Stimulated activated CD4-positive, alpha-beta T cell treated with anti-CD3 and anti-CD28 coated beads, Interleukin-15, amount 100 ng/mL, for 48 hours (primary cell): ENCODE data around the gene CCL11.

Source experiments
- DNase-seq, 2 donors: peaks; one replicate each; pipeline ENCODE4 v3.0.0-alpha.2; 2020; ENCODE audit warnings: low read depth in 2 of 2

Gene CCL11

DNA sequence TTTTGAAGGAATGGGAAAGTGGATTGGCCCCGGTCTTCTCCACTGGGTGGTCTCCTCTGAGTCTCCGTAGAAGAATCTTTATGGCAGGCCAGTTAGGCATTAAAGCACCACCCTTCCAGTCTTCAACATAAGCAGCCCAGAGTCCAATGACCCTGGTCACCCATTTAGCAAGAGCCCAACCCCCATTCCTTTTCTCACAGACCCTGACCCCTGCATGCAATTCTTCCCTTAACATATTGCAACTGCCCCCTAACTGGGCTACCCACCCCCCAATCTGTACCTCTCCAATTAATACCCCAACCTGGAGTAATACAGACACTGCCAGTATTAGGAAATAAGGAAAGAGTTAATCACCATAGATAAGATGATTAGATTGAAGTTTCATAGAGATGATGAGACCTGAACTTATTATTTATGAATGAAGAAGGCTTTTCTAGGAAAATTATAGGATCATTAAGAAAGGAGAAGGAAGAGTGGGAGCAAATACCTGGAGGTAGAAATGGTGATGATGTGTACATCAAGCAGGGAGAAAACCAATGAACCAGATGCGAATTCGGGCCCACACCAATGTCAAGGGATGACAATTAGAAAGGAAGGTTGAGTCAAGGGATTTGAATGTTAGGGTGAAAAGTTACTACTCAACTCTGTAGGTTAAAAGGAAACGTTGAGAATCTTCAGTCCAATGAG is 28.1 kb upstream of the CCL11 start:
- DNase-seq, result no peak

DNA sequence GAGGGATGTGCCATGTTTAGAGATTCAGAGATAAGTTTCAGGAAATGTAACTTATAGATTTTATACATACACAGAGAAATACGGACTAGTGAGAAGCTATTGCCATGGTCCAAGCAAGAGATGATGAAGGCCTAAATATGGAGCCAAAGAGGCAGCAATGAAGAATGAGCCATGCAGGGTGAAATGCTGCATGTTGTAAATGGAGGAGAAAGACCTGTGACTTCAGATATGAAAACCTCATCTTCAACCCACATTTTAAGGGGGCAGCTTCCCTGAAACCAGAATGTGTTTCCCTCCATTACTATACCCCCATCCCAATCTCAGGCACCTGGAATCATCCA is 27.6 kb upstream of the CCL11 start:
- DNase-seq, result no peak

DNA sequence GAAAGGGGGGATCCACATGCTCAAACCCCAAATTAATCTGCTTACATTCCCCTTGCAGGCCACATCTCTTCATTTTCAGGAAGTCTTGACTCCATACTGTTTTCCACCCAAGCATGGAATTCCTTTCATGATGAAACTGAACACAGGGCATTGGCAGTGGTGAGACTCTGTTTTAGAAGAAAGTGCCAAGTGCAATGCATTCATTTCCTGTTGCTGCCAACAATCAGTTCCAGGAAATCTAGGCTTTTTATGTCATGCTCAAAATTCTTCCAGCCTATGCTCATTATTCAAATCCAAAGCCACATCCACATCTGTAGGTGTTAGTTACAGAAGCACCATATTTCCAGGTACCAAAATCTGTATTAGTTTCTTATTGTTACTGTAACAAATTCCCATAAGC is 26.4 kb upstream of the CCL11 start:
- DNase-seq, result no peak

DNA sequence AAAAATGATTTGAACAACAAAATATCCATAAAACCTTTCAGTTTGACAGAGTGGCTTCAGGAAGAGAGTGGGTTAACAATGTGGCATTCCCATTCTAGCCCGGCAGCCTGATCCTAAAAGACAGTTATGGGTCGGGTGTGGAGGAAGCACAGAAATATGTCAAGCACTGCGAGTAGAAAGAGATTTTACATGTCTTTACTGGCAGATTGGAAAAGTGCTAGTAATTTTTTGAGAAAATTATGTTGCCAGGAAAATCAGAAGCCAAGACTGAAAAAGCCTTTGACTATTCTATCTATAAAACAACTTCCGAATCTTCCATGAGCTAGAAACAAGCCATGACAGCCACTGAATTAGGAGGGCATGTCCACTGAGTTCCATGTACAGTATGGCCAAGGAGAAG is 24.7 kb upstream of the CCL11 start:
- no peak for DNase-seq

DNA sequence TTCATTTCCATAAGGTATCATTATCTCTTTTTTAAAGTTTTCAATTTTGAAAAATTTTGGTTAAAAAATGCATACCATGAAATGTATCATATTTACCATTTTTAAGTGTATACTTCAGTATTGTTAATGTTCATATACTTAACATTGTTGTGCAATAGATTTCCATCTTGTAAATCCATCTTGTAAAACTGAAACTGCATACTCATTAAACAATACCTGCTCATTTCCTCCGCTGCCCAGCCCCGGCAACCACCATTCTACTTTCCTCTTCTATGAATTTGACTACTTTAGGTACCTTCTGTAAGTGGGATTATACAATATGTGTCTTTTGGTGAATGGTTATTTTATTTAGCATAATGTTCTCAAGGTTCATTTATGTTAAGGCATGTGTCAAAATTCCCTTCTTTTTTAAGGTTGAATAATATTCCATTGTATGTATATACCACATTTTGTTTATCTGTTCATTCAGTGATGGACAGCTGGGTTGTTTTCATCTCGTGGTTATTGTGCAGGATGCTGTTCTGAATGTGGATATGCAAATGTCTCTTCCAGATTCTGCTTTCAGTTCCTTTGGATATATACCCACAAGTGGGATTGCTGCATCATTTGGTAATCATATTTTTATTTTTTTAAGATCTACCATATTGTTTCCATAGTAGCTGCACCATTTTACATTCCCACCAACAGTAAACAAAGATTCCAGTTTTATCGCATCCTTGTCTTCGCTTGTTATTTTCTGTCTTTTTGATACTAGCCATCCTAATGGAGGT is 23.8 kb upstream of the CCL11 start:
- no peak for DNase-seq

DNA sequence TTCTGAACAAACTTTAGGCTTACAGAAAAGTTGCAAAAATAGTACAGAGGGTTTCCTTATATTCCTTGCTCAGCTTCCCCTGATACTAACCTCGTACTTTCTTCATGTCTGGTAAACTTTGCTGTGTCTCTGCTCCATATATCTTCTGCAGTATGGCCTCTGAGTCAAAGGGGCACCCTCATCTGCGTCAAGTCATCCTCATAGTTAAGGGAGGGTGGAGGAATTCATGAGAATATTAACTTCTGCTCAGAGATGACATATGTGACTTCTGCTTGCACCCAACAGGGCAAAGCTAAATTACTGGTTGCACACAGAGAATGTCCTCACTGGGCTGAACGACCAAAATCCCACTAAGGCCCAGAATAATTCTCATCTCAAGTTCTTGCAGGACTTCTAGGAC is 19.8 kb upstream of the CCL11 start:
- DNase-seq, result no peak

DNA sequence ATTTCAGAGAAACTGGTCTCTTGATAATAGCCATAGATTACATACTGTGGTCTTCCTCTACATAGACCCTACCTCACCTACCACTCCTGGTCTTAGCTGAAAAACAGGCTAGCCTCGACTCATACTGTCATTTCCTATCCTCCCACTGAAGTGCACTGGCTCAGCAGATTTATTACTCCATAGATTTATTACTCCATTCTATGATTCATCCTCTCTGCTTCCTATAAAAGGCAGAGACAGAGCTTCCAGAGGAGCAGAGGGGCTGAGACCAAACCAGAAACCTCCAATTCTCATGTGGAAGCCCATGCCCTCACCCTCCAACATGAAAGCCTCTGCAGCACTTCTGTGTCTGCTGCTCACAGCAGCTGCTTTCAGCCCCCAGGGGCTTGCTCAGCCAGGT is 15.6 kb upstream of the CCL11 start, which contains the start of gene CCL7:
CCL7 (plus strand) TSS at position 253 of the 400 bp plus-strand sequence; CDS start at position 323, 70 bp downstream.
- no peak for DNase-seq

DNA sequence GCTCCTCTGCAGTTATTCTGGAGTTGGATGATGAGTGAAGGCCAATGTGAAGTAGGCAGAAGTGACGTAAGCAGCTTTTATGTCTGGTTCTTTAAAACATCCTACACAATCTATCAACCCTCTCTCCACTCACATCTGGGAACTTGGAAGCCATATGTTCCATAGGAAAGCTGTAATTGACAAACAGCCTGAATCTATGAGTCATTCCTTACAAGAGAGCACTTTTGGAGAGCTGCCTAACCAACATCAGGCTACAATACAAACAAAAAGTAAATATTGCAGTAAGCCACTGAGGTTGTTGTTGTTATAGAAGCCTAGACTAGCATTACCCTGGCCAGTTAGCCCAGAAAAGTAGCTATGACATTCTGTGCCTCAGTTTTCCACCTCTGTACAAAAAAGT is 9.7 kb upstream of the CCL11 start:
- DNase-seq, result no peak

DNA sequence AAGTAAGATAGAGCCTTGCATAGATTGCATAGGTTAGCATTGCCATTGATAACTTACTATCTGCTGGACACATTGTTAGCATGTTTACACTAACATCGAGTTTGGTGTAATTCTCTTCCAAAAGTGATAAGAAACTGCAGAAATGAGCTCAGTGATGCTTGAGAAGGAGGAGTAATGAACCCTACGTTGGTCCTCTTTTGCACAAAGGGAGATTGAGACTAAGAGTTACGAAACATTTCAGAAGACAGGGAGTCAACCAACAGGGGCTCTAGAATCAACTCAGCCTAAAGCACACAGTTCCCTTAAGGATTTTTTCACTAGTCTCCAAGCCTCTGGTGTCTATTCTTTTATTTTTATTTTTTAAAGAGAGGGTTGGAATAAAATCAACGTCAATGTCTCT is 8.7 kb upstream of the CCL11 start:
- DNase-seq, result no peak

DNA sequence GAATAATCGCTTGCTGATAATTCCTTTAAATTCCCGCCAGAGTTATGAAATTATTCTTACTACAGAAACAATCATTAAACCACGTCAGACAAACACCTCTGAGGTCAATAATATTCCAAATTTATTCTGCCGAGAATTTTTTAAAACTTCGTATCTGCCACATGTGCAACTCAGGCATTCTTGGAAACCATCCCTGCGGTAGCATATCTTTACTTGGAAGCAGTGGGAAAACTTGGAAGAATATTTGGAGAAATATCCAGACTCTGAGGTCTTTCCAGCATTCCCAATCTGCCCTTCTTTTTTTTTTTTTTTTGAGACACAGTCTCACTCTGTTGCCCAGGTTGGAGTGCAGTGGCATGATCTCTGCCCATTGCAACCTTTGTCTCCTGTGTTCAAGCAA is 2.0 kb upstream of the CCL11 start:
- DNase-seq, result no peak

DNA sequence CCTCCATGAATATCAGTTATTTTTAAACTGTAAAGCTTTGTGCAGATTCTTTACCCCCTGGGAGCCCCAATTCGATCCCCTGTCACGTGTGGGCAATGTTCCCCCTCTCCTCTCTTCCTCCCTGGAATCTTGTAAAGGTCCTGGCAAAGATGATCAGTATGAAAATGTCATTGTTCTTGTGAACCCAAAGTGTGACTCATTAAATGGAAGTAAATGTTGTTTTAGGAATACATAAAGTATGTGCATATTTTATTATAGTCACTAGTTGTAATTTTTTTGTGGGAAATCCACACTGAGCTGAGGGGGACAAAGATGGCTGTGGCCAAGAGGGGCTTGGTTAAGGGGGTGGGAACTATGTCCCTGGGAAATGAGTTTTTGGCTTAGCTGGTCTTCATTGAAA is 2.3 kb downstream of the CCL11 start:
- no peak for DNase-seq

DNA sequence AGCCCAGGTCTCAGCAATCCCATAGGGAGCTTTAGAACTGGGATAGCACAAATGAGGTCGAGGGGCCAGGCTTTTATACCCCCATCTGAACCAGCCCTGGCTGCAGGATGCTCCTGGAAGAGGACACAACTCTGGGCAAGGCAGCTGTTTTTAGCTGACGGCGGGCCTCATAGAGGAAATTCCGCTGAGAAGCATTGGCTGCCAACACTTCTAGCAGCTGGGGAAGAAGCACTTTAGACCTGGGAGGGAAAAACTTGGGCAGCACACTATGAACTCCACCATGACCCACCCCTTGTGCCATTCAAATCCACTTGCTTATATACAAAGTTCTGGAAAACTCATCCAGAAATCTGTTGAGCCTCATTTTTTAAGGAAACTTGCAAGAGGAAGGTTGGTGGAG is 5.0 kb downstream of the CCL11 start:
- no peak for DNase-seq

DNA sequence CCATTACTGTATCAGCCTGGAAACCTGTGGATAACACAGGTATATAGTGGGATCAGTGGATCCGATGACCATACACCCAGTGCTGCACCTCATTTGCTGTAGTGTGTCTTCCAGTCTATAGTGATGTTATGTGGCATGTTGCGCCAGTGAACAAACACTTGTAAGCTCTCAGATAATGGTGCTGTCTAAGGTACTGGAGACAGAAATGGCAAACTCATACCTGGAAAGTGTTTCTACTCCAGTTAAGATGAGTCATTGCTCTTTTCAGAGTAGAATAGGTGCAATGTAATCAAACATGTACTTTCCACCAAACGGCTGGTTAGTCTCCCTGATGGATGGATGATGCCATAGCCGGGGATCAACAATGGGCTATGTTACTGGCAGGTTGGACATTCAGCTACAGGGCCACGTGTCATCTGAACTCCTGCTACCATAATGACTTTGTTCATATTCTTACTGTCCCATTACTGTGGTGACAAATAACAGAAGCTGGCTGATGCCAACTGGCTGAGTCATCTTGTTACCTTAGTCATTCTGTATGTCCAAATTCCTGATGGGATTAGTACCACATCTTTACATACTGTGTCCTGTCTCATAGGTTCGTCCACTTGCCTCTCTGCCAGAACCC is 6.3 kb downstream of the CCL11 start:
- DNase-seq, result no peak

DNA sequence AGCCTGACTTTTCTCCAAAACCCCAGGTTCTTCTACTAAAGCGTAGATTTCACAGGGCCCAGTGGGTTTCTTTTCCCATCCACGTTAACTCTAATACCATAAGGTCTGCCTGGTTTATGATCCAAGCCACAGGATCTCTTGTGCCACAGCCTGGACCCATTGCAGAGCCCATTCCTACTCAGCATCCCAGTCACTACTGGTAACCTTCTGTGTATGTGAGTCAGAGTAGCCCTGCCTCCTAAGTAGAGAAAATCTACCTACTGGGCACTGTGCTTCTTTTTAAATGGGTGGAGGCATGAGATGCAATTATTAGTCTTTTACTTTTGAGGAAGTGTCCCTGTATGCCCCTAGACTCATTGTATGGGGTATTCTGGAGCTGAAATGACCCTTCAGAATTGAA is 13.5 kb downstream of the CCL11 start:
- DNase-seq, result no peak

DNA sequence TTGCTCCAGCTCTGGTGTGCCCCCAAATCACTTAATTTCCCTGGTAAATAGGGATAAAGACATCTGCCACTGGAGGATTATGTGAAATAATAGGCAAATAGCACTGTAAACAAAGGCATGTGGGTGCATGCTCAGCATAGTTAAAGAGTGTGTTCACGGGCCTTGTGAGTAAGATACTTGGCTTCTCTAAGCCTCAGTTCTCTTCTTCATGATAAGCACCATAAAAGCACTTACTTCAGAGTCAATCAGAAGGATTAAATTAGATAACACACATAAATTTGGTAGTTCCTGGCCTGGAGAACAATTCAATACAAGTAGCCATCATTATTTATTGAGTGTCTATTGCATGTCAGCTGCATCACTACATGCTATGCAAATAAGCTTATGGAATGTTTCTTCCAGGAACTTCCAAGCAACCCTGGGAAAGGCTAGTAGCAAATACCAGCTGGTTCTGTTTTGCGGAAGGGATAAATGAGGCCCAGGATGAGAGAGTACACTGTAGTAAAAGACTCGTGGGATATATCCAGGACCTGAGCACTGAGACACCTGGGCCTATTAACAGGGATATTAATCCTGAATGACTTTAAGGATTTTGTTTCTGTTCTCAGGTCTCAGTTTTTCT is 14.5 kb downstream of the CCL11 start:
- no peak for DNase-seq

DNA sequence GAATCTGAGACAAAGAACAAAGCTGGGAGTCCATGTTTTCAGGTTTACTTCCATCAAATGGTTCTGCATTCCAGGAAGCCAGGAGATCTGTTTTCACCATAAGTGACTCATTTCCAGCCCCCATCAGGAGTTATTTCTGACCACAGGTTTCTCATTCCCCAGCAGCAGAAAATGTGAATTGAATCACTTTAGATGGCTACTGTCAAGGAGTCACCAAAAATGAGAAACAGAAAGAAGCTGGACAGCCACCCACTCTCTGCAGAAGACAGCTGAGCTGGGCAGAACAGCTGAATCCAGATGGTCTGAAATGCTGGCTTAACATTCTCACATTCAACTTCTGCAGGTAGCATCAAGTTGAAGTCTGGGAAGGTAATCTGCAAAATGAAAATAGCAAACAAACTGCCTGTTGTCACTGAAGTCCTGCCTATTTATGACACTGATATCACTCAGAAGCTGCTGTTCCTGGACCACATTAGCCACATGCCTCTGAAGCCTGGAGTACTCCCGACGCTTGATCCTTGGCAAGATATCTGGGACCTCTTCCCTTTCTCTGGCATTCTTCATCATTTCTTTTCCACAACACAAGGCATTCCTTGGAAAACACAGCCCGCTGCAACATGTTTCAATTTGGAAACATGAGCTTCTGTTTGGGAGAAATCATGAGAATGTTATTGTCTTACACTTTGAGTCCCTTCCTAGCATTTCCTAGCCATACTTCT is 15.3 kb downstream of the CCL11 start:
- no peak for DNase-seq

DNA sequence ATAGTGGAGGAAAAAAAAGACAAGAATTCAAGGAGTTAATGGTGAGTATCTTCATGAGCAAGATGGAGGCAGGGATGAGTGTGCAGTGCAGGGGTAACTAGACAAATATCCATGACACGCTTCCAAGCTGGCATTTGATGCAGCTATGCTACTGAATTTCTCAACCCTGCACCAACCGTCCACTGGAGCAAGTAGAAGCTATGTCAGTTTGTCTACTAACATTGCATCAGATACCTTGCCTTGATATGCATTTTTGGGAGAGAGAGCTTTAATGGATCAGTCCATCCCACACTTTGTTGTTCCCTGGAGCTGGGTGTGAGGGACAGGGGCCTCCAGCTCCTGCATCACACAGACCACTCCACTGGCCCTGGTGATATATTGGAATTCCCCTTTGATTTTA is 16.4 kb downstream of the CCL11 start:
- DNase-seq, result no peak

DNA sequence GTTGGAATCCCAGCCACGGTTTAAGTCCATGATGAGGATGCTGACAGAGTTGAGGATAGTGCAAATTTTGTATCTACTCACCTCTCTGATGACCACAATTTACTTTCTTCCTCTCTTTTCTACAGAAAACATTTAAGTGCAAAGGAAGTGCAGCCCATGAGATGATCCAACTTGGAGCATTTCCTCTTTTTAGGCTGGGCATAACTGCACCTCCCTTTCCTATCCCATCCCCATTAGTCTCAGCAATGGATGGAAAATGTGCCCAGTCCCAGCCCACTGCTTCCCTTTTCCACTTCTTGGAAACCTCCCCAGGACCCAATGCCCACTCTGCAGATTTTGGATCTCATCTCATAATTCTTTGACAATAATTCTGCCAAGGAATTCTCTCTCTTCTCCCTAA is 17.1 kb downstream of the CCL11 start:
- DNase-seq, result no peak

DNA sequence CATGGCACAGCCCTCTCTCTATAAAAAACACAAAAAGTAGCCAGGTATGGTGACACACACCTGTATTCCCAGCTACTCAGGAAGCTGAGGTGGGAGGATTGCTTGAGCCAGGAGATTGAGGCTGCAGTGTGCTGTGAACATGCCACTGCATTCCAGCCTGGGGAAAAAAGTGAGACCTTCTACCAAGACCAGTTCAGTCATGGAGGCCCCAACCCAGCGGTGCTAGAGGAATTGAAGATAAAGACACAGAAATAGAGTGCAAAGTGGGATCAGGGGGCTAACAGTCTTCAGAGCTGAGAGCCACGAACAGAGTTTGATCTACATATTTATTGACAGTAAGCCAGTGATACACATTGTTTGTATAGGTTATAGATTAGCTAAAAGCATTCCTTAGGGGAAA is 18.1 kb downstream of the CCL11 start:
- no peak for DNase-seq

DNA sequence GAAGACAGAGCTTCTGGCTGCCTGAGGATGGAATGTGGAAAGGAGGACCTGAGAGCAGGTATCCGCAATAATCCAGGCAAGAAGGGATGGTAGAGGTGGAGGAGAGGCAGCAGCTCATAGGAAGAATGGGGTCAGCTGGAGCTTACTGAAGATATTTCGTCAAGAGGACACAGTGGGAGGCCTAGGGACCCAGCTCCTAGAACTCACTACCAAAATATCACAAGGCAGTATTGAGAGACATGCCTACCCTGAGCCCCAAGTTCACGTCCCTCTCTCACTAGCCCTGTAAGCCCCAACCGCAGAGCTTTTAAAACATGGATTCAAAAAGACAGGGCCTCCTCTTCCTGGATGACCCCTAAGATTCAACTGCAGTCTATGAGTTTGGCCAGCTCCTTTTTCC is 19.5 kb downstream of the CCL11 start:
- no peak for DNase-seq

DNA sequence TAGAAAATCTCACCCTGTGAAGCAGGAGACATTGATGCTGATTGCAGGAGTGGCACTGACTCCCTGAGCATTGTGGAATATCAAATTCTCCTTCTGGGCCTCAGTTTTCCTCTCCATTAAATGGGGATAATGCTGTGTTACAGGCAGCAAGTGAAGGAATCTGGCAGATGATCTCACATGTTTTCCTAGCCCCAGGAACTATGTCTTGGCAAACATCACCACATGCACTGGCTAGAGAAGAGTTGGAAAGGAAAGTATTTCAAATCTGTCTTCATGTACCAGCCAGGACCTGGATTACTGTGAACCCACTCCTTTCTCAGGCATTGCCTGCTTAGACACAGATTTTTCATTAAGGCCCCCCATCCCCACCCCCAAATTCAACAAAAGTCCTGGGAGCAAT is 20.1 kb downstream of the CCL11 start:
- DNase-seq, result no peak

DNA sequence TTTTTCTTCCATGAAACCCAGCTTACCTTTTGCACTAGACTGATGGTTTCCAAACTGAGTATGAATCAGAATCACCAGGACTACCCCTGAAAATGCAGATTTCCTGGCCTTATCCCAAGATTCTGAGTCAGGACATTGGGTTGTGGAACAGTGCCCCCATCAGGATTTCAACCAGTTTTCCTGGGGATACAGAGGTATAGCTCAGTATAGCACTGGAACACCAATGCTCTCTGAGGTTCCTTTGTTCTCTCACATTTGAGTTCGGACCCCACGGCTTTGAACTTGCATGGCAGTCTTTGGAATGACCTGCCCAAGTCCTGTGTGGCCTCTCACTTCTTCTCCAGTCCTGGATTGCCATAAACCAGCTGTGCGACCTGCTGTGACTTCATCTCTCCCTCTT is 20.9 kb downstream of the CCL11 start:
- DNase-seq, result no peak
